WTC11 (cell line): ENCODE data around the gene CD2BP2.
A peak's percentile ranks its signal among the peaks of the same experiment; 100 is the strongest.

ENCODE experiments used
- CTCF ChIP-seq: fragments of 200-600 bp; IDR thresholded peaks from 2 replicates; pipeline ENCODE4 v1.8.0; 2022; ENCODE audit warnings: antibody characterized with exemption
- E2F4 ChIP-seq: sonication (generic); formaldehyde crosslinking; IDR thresholded peaks from 2 replicates; pipeline ENCODE4 v1.8.1; 2022; ENCODE audit warnings: low read depth, mild to moderate bottlenecking, moderate library complexity, missing genetic modification reagents, borderline replicate concordance
- ETV6 ChIP-seq: sonication (generic); formaldehyde crosslinking; IDR thresholded peaks from 2 replicates; pipeline ENCODE4 v1.8.1; 2022; ENCODE audit warnings: mild to moderate bottlenecking, missing genetic modification reagents
- SMAD3 ChIP-seq: sonication (generic); formaldehyde crosslinking; IDR thresholded peaks from 2 replicates; pipeline ENCODE4 v1.8.0; 2022; ENCODE audit warnings: missing genetic modification reagents, mild to moderate bottlenecking, borderline replicate concordance
- USF1 ChIP-seq: sonication (generic); formaldehyde crosslinking; IDR thresholded peaks from 2 replicates; pipeline ENCODE4 v1.8.0; 2022; ENCODE audit warnings: mild to moderate bottlenecking, missing genetic modification reagents
- ZNF317 ChIP-seq: sonication (generic); formaldehyde crosslinking; IDR thresholded peaks from 2 replicates; pipeline ENCODE4 v1.8.1; 2023; ENCODE audit warnings: low read depth, mild to moderate bottlenecking, moderate library complexity, missing genetic modification reagents, borderline replicate concordance

- no peak for TF ChIP-seq SMAD3 (CRISPR knock-in tag)
- TF ChIP-seq ETV6 (CRISPR knock-in tag) = peak; percentile 67
- TF ChIP-seq ZNF317 = no peak
- no peak for TF ChIP-seq E2F4 (CRISPR knock-in tag)
- TF ChIP-seq USF1 (CRISPR knock-in tag) = no peak
- TF ChIP-seq CTCF = no peak
These were observed 23.4 kb upstream of the CD2BP2 start for GRCh38 chr16:30378236-30379157.
